H1 (cell line): Measurements from ENCODE around the gene DYSF. TPM values are rescaled to one million over a fixed set of nuclear protein-coding genes. Genes with fewer than 3 reads are reported as not detected.

Source experiments
- CBX5 ChIP-seq: fragments of 300-800, 300-1000 bp; sonication (generic); IDR thresholded peaks from 2 replicates; pipeline ENCODE4 v1.7.1; 2016; ENCODE audit warnings: antibody characterized with exemption, low read length, low read depth
- SP4 ChIP-seq: IDR thresholded peaks from 2 replicates; pipeline ENCODE4 v1.6.1; 2012; ENCODE audit warnings: low read length, inconsistent platforms
- YY1 ChIP-seq: IDR thresholded peaks from 2 replicates; pipeline ENCODE4 v1.6.1; 2011; ENCODE audit warnings: low read depth, mild to moderate bottlenecking, low read length
- polyA plus RNA-seq, 7 experiments: library from polyadenylated mRNA; depleted of rRNA in 3 of 7; stranded (reverse) in 5 of 7; unstranded in 2 of 7; fragments of >200 nt in 5 of 7; fragments of 200-250 nt in 2 of 7; gene quantifications; 1 replicate in 5 of 7; 2 replicates in 1 of 7; 4 replicates in 1 of 7; pipeline versions ENCODE4 v1.2.1 to v1.2.3, GENCODE V29; 2011 to 2013; ENCODE audit warnings: missing spikeins in 2 of 7, mixed read lengths in 2 of 7
- total RNA-seq: library from RNA; stranded (reverse); fragmentation: NEBNext Ultra II Directional; extraction: Animal tissue kit (Norgen Biotek cat#: 25700); gene quantifications from 2 replicates; pipeline ENCODE4 v1.2.1, GENCODE V29; 2021
- TF ChIP-seq, protein P1 (sequence below): fragments of 300-600 bp; sonication (generic); IDR thresholded peaks from 2 replicates; pipeline ENCODE4 v1.7.1; 2012; ENCODE audit warnings: low read length, moderate library complexity, mild to moderate bottlenecking, inconsistent platforms; ENCODE audit not compliant: insufficient replicate concordance
- TF ChIP-seq, protein P2 (sequence below): IDR thresholded peaks from 2 replicates; pipeline ENCODE4 v1.6.1; 2011; ENCODE audit warnings: low read length, improper control_type of control experiment

DYSF gene
- total and polyA plus RNA-seq, 2 of the 8 experiments (the other 6 are each of a cell fraction or from before 2014, with no cell fraction given), result 5.8 to 7.1 TPM

DNA sequence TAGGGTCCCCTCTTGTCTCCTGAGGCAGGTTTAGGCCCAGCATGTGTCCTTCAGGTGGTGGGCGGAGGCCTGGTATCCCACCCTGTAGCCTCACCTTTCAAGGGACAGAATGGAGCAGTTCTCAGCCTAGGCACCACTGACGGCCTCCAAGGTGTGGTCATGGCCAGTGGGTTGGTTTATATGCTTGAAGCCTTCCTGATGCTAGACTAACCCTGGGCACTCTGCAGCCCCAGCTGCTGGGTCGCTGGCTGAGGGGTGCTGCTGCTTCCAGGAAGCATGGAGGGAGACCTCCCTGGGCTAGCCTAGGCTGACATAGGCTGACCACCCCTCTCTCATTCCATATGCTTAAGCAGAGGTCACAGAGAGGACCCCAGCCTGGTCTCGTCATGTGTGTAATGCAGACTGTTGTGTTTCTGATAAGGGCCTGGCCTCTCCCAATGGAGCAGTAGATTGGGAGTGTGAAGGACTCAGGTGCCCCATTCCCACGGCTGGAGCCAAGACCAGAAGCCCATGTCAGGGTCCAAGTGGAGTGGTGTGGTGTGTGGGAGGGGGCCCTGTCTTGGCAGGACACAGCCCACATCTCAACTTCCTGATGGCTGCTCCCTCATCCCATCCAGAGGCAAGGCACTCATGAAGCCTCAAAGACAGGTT is 206.6 kb downstream of the DYSF start (continued):
- TF ChIP-seq, protein P1, sequence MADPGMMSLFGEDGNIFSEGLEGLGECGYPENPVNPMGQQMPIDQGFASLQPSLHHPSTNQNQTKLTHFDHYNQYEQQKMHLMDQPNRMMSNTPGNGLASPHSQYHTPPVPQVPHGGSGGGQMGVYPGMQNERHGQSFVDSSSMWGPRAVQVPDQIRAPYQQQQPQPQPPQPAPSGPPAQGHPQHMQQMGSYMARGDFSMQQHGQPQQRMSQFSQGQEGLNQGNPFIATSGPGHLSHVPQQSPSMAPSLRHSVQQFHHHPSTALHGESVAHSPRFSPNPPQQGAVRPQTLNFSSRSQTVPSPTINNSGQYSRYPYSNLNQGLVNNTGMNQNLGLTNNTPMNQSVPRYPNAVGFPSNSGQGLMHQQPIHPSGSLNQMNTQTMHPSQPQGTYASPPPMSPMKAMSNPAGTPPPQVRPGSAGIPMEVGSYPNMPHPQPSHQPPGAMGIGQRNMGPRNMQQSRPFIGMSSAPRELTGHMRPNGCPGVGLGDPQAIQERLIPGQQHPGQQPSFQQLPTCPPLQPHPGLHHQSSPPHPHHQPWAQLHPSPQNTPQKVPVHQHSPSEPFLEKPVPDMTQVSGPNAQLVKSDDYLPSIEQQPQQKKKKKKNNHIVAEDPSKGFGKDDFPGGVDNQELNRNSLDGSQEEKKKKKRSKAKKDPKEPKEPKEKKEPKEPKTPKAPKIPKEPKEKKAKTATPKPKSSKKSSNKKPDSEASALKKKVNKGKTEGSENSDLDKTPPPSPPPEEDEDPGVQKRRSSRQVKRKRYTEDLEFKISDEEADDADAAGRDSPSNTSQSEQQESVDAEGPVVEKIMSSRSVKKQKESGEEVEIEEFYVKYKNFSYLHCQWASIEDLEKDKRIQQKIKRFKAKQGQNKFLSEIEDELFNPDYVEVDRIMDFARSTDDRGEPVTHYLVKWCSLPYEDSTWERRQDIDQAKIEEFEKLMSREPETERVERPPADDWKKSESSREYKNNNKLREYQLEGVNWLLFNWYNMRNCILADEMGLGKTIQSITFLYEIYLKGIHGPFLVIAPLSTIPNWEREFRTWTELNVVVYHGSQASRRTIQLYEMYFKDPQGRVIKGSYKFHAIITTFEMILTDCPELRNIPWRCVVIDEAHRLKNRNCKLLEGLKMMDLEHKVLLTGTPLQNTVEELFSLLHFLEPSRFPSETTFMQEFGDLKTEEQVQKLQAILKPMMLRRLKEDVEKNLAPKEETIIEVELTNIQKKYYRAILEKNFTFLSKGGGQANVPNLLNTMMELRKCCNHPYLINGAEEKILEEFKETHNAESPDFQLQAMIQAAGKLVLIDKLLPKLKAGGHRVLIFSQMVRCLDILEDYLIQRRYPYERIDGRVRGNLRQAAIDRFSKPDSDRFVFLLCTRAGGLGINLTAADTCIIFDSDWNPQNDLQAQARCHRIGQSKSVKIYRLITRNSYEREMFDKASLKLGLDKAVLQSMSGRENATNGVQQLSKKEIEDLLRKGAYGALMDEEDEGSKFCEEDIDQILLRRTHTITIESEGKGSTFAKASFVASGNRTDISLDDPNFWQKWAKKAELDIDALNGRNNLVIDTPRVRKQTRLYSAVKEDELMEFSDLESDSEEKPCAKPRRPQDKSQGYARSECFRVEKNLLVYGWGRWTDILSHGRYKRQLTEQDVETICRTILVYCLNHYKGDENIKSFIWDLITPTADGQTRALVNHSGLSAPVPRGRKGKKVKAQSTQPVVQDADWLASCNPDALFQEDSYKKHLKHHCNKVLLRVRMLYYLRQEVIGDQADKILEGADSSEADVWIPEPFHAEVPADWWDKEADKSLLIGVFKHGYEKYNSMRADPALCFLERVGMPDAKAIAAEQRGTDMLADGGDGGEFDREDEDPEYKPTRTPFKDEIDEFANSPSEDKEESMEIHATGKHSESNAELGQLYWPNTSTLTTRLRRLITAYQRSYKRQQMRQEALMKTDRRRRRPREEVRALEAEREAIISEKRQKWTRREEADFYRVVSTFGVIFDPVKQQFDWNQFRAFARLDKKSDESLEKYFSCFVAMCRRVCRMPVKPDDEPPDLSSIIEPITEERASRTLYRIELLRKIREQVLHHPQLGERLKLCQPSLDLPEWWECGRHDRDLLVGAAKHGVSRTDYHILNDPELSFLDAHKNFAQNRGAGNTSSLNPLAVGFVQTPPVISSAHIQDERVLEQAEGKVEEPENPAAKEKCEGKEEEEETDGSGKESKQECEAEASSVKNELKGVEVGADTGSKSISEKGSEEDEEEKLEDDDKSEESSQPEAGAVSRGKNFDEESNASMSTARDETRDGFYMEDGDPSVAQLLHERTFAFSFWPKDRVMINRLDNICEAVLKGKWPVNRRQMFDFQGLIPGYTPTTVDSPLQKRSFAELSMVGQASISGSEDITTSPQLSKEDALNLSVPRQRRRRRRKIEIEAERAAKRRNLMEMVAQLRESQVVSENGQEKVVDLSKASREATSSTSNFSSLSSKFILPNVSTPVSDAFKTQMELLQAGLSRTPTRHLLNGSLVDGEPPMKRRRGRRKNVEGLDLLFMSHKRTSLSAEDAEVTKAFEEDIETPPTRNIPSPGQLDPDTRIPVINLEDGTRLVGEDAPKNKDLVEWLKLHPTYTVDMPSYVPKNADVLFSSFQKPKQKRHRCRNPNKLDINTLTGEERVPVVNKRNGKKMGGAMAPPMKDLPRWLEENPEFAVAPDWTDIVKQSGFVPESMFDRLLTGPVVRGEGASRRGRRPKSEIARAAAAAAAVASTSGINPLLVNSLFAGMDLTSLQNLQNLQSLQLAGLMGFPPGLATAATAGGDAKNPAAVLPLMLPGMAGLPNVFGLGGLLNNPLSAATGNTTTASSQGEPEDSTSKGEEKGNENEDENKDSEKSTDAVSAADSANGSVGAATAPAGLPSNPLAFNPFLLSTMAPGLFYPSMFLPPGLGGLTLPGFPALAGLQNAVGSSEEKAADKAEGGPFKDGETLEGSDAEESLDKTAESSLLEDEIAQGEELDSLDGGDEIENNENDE, result no peak
- no peak for TF ChIP-seq SP4
- TF ChIP-seq CBX5, result no peak
- TF ChIP-seq, protein P2, sequence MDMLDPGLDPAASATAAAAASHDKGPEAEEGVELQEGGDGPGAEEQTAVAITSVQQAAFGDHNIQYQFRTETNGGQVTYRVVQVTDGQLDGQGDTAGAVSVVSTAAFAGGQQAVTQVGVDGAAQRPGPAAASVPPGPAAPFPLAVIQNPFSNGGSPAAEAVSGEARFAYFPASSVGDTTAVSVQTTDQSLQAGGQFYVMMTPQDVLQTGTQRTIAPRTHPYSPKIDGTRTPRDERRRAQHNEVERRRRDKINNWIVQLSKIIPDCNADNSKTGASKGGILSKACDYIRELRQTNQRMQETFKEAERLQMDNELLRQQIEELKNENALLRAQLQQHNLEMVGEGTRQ, result no peak
- no peak for TF ChIP-seq YY1
